CD4-positive, alpha-beta T cell treated with Interferon alpha-2 for 1 hour (primary cell): ENCODE results near the gene MSN.

Experiments used
- DNase-seq, 2 donors: peaks; one replicate each; pipeline ENCODE4 v3.0.0-alpha.2; 2020 to 2022

Gene MSN

GRCh38 chrX:65674204-65674893, 6.9 kb downstream of the MSN start:
- DNase-seq = no peak

DNA sequence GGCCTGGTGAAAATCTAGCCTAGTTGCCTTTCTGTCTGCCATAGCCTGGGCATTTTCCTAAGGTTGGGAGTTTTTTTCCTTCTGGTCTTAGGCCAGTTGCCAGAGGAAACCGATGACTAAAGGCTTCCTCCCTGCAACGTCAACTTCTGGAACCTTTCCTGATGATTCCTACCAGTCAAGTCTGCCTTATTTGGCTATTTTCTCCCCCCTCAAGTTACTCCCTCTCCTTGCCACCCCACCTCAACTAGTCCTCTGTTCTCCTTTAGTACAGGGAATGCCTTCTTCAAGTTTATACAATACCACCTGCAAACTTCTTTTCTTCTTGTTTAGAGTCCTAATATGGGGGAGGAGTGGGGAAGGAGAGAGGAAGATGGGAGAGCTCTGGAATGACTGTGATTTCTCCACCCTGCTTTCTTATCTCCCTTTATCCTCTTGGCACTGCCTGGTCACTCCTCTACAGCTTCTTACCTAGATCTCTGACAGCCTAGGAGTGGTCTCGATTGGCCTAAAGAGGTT, 10.6 kb downstream of the MSN start:
- DNase-seq = no peak

DNA sequence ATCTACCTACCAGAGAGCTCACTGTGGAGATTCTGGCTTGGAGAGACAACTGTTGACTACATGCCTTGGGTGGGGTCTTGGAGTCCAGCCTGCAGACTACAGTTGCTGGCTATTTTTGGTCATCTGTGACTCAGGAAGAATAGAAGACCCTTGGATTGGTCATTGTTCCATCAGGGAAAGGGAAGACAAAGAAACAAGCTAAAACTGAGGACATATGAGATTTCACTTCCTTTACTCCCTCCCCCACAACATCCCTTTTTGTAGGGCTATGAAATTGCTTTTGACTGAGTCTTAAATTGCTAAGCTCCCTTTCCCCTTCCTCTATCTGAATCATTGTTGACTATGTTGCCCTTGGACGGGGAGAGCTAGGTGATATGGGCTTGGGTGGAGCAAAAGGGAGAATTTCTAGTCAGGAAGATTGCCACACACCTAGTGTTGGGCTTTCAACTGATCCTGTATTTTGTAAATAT, 11.7 kb downstream of the MSN start:
- DNase-seq = no peak

- DNase-seq = no peak
Observed at GRCh38 chrX:65681810-65682209, 14.4 kb downstream of the MSN start.

- no peak for DNase-seq
Observed at GRCh38 chrX:65685112-65685511, 17.7 kb downstream of the MSN start.

- DNase-seq = no peak
Observed at GRCh38 chrX:65686236-65686635, 18.8 kb downstream of the MSN start.

DNA sequence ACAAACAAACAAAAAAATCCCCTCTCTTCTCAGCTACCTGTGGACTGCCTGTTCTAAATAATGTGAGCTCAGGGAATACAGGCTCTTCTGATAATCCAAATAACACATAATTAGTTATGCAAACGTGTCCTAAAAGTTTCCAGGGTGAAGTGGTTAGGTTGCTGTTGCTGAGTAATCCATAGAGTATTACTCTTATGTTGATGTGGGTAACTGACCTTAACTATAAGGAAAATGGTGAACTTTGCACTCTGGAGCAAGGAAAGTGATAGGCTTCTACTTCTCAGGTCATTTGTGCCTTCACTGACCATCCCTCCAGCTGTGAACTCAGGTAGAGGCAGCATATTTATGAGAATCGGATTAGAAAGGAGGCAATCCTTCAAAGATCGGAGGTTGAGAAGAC, 19.9 kb downstream of the MSN start:
- no peak for DNase-seq

DNA sequence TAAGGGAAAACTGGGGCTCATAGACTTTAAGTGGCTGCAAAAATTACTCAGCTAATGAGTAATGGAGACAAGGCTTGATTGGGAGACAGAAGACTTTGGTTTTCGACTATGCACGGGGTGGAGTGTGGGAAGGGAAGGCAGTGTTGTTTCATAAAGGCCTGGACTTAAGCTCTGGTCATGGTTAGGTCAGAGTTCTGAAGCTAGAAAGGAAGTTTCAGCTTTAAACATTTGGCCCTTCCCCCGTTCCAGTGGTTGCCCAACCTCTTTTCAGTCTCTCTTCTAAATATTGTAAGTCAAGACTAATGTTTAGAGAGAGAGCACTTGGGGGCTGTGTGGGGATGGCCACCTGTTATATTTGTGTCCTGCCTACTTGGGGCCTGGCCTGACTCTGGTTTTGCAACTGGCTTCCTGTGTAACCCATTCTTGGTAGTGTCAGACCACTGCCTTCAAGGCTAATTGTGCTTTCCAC, 21.0 kb downstream of the MSN start:
- DNase-seq = no peak

DNA sequence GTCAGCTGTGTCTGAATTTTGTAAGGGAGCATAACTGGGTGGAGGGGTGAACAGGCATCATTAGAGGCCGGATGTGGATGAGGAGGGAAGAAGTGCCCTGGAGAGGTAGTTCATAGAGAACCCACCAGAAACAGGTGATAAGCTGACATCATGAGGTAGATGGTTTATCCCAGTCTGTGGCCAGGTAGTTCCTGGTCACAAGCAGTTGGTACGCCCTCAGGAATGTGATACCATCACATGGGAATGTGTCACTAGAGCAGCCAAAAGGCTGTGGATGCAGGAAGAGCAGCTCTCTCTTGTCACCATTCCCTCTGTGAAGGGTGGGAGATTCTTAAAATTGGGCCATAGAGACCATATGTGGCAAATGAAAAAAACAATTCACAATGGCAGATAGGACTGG, 21.9 kb downstream of the MSN start:
- DNase-seq = no peak

DNA sequence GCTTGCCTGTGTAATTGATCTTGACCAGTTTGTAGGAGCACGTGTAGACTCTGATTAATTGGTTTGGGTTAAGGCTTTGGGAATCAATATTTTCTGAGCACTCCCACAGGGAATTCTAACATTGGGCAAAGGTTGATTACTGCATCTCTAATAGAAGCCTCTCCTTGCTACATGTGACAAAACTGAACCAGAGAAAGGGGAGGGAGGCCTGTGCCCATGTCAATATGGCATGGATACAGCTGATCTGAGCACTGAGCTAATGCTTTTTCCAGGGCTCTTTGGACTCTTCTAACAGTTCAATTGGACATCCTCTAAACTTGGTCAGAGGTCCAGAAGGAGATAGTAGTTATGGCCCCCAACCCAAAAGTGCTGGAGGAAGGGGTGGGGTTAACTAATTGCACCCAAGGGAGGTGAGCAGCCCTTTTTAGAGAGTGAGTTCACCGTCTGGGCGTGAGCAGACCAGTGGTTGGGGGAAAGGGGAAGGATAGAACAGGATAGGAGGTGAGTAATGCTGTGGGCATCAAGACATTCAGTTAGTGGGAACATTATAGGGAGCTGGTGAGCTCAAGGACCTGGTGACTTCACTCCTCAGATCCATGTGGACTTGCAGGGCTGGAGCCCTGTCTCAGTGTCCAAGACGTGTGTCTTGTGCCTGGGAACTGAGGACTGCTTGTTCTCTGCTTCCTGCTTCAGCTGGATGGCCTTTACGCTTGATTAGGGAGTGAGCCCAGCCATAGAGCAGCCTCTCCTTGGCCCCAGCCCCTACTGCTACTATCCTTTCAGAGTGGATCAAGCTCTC, 22.8 kb downstream of the MSN start:
- DNase-seq = no peak

DNA sequence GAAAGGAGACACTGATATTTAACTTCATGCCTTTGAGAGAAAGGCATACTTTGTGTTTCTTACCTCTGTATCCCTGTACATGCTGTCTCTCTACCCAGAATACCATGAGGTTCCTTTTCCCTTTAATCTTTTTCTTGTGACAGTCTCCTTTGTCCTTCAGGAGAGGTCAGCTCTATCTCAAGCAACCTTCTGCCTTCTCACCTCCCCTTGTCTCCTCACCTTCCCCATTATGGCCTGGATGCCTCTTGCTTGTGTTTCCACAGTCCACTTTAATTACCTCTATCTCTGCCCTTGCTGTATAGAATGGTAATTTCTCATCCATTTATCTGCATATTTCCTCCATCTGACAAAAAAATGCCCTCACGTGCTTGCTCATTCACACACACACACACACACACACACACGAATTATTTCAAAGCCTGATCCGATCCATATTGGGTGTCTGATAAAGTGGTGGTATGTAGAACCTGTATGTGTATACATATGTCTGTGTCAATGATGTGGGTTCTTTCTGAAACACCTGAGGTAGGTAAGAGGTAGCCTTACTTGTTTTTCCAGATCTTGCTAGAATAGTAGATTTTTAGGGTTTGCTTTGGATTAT, 28.5 kb downstream of the MSN start:
- no peak for DNase-seq

DNA sequence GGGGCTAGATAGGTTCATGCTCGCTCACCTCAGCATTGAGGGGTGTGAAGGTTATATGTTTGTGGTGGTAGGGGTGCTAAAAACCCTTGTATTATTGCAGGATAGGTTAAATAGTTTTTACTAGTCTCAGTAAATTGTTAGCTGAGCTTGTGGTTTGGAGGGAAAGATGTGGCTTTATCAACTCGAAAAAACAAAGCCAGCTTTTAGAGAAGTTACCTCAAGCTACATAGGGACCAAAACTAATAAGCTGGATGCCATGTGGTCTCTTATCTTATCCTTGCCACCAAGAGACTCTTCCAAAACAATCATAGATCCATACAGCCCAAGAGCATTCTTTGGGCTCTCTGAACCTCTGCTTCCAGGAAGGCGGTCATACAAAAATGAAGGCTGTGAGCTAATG, 29.2 kb downstream of the MSN start:
- DNase-seq = peak in 1 of 2 donors; percentile 41

- no peak for DNase-seq
Observed at GRCh38 chrX:65697211-65697641, 29.8 kb downstream of the MSN start.

DNA sequence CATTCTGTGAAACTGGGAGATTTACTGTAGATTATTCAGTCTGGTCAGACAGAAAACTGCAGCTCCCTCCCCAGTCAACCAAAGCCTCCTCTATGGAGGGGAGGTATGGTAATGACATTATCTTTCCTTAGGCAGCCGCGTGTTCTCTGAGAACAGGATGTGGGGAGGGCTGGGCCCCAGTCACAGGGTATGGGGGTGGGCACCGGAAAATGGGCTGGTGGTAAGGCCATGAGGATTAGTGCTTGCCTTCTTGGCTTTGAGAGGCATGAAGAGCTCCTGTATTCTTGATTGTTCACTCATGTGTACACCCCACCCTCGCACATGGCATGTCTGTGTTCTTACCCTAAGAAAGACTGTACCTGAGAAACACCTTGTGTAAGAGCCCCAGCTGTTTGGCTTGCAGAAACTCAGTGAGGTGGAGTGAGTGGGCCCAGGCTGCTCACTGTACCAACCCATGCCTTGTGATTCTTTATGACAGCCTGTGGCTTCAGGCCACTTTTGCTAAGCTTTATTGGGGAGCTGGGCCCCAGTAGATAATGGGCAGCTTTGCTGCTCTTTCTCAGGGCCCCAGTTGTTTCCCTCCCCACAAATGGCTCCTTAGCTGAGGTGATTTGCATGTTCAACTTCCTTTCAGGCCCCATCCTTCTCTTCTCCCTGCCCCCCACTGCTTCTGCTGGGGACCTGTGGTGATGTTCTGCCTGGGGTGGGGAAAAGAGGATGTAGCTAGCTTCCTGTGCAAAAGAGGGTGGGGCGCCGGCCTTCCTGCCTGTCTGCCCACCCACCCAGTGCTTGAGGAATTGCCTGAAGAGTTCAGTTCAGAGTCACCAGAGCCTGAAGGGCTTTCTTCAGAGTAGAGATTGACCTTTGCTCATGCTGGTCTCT, 30.7 kb downstream of the MSN start:
- peak; percentile 67 to 77 for DNase-seq

GRCh38 chrX:65702956-65703355, 35.5 kb downstream of the MSN start:
- no peak for DNase-seq

GRCh38 chrX:65705439-65705838, 38.0 kb downstream of the MSN start:
- DNase-seq = no peak

- peak in 1 of 2 donors; percentile 52 for DNase-seq
Observed at GRCh38 chrX:65706041-65706828, 38.8 kb downstream of the MSN start.

- DNase-seq = no peak
Observed at GRCh38 chrX:65707151-65707550, 39.7 kb downstream of the MSN start.

- DNase-seq = no peak
Observed at GRCh38 chrX:65712005-65712806, 44.8 kb downstream of the MSN start.

GRCh38 chrX:65718538-65718937, 51.1 kb downstream of the MSN start:
- no peak for DNase-seq
